Naive thymus-derived CD8-positive, alpha-beta T cell (primary cell): ENCODE measurements around the gene ATG101. TPM values are rescaled to one million over a fixed set of nuclear protein-coding genes. Genes with fewer than 3 reads are reported as not detected.

Source experiments
- ATAC-seq, 2 donors: fragments of 150-1000 bp; cut with Tn5 transposase in 1 of 2; sonication (Bioruptor Pico), chemical (Tn5 transposase) in 1 of 2; 1 replicate in 1 of 2; 2 replicates in 1 of 2; pipeline ENCODE4 v1.10.0; 2021; ENCODE audit warnings: mild to moderate bottlenecking in 2 of 2, moderate library complexity in 2 of 2
- POLR2A ChIA-PET: fragments of 350-600 bp; sonication (Branson Sonifier 250); formaldehyde crosslinking; loops from one replicate; lab custom pipeline; 2021; ENCODE audit warnings: antibody characterized with exemption; lab: Charles Lee
- DNase-seq, 10 donors: peaks; one replicate each; pipeline versions ENCODE4 v3.0.0 to v3.0.0-alpha.2; 2020 to 2022
- H3K27ac Mint-ChIP-seq, 10 donors: one replicate each; pipeline ENCODE4 v1.8.0; 2020 to 2022; ENCODE audit warnings: mild to moderate bottlenecking in 10 of 10, mixed read lengths in 10 of 10, moderate library complexity in 4 of 10, inconsistent platforms in 1 of 10
- H3K27me3 Mint-ChIP-seq, 5 donors: one replicate each; pipeline ENCODE4 v1.8.0; 2021 to 2022; ENCODE audit warnings: mixed read lengths in 5 of 5
- H3K36me3 Mint-ChIP-seq, 3 donors: one replicate each; pipeline ENCODE4 v1.8.0; 2020 to 2022; ENCODE audit warnings: mixed read lengths in 3 of 3, mild to moderate bottlenecking in 2 of 3, inconsistent platforms in 1 of 3
- H3K4me1 Mint-ChIP-seq, 4 donors: one replicate each; pipeline ENCODE4 v1.8.0; 2021 to 2022; ENCODE audit warnings: mixed read lengths in 4 of 4
- H3K4me3 Mint-ChIP-seq, 10 donors: one replicate each; pipeline ENCODE4 v1.8.0; 2020 to 2022; ENCODE audit warnings: mild to moderate bottlenecking in 10 of 10, mixed read lengths in 10 of 10, moderate library complexity in 6 of 10, inconsistent platforms in 1 of 10
- H3K9me3 Mint-ChIP-seq, 9 donors: one replicate each; pipeline ENCODE4 v1.8.0; 2020 to 2022; ENCODE audit warnings: mixed read lengths in 9 of 9, mild to moderate bottlenecking in 3 of 9, inconsistent platforms in 1 of 9, moderate library complexity in 1 of 9
- polyA plus RNA-seq, 3 donors: library from polyadenylated mRNA; unstranded; fragments of 300-500 nt; fragmentation: Illumina TruSeq; gene quantifications; one replicate each; pipeline ENCODE4 v1.2.3, GENCODE V29; 2021
- total RNA-seq, 8 experiments: library from RNA in 2 of 8; stranded (reverse) in 2 of 8; gene quantifications; one replicate each; pipeline ENCODE4 v1.2.3 and lab custom pipeline; 2021 to 2026

ATG101 gene
- total and polyA plus RNA-seq, 5 experiments from 2014 or later: 17.6 to 28.8 (median 19.4) TPM

GRCh38 chr12:52054231-52054832, 15.4 kb upstream of the ATG101 start:
- POLR2A ChIA-PET: no interaction called here
- peak overlapping the region in 4 of 10 donors; percentile 41 to 81 (median 69) for H3K27ac Mint-ChIP-seq
- DNase-seq (no peak), ATAC-seq (no peak)
- H3K36me3 Mint-ChIP-seq: no peaks in the 10 kb centered on the region
- no peaks in the 10 kb centered on the region for H3K9me3 Mint-ChIP-seq
- H3K4me3 Mint-ChIP-seq: peak overlapping the region in 1 of 10 donors; percentile 18
- peaks cover 23 to 42% (median 32%) of the 10 kb centered on the region in 4 donors for H3K4me1 Mint-ChIP-seq
- peaks cover 0 to 5% (median 4%) of the 10 kb centered on the region in 5 donors for H3K27me3 Mint-ChIP-seq

DNA sequence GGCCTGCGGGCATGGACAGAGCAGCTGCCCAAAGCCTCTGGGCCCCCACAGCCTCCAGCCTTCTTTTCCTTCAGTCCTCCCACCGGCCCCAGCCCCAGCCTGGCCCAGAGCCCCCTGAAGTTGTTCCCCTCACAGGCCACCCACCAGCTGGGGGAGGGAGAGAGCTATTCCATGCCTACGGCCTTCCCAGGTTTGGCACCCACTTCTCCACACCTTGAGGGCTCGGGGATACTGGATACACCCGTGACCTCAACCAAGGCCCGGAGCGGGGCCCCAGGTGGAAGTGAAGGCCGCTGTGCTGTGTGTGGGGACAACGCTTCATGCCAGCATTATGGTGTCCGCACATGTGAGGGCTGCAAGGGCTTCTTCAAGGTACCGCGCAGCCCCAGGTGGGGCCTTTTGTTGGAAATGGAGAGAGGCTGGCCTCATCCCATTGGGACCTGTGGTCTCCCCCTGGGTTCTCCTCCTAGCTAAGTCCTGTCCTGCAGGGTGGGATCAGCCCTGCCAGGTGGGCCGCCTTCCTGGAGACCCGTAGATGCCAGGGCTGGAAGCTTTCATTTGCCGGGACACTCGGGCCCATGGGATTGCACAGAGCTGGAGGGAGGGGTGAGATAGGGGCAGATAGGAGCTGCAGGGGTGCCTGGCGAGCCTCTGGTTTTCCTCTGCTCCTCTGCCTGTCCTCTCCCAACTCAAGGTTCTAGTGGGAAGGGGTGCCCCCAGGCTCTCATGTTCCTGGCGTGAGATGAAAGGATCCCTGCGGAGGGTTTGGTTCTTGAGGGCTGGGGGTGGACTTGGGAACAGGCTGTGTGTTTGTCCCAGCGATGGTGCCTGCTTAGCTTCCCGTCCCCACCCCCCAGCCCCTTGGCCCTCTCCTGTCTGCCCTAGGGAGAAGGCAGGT, 14.7 kb upstream of the ATG101 start:
- ATAC-seq (no peak), DNase-seq (no peak)
- Mint-ChIP-seq H3K27ac (peak overlapping the region in 2 of 10 donors; percentile 52 to 63), H3K9me3 (no peaks in the 10 kb centered on the region), H3K36me3 (no peaks in the 10 kb centered on the region), H3K27me3 (no peaks in the 10 kb centered on the region), H3K4me1 (peaks cover 15 to 34% (median 25%) of the 10 kb centered on the region in 4 donors), H3K4me3 (peak overlapping the region in 2 of 10 donors; percentile 18 to 25)
- POLR2A ChIA-PET: no interaction called here

DNA sequence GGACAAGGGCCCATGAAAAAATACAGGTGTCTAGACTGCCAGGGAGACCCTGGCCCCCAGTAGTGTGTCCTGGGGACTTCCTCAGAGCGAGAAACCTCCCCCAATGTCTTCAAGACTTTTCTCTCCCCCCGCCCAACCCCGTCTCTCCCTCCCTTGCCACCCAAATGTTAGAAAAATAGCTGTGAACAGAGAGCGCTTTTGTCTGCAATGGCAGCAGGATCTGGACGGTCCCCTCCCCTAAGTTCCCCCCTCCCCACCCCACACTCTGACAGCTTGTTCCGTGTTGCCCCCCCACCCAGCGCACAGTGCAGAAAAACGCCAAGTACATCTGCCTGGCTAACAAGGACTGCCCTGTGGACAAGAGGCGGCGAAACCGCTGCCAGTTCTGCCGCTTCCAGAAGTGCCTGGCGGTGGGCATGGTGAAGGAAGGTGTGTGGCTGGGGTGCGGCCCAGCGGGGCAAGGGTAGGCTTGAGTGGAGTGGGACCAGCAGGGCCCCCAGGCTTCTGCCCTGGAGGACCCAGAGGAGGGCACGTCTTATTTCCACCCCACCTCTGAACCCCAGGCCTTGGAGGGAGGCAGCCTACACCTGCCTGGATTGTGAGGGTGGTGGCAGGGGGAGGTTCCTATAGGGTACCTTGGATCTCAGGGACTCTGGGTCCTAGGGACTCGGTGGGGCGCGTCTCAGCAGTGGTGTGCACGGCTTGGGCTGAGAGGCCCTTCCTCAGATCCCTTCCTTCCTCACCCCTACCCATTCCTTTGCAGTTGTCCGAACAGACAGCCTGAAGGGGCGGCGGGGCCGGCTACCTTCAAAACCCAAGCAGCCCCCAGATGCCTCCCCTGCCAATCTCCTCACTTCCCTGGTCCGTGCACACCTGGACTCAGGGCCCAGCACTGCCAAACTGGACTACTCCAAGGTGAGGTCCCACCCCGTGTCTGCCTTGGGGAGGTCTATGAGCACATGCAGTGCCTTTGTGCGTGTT, 13.8 kb upstream of the ATG101 start:
- no peaks in the 10 kb centered on the region for H3K9me3 Mint-ChIP-seq
- POLR2A ChIA-PET: interaction anchor here (1.3 to 1.4 kb wide), 2 partner anchors 13 to 24 kb away, joined by 3 to 5 read pairs; partner anchors contain the start of gene ATG101
- H3K27ac Mint-ChIP-seq: no peak overlapping the region

GRCh38 chr12:52056801-52057637, 12.8 kb upstream of the ATG101 start:
- Mint-ChIP-seq H3K36me3 (no peaks in the 10 kb centered on the region), H3K27me3 (no peaks in the 10 kb centered on the region), H3K4me3 (no peak overlapping the region), H3K27ac (peak overlapping the region in 3 of 10 donors; percentile 9 to 50 (median 22)), H3K9me3 (no peaks in the 10 kb centered on the region), H3K4me1 (peaks cover 5 to 16% (median 12%) of the 10 kb centered on the region in 4 donors)
- POLR2A ChIA-PET: interaction anchor here (1.3 to 1.4 kb wide), 2 partner anchors 12 to 25 kb away, joined by 3 to 5 read pairs; partner anchors contain the start of gene ATG101
- DNase-seq (peak in 1 of 10 donors; percentile 18), ATAC-seq (no peak)

More for the DNA sequence above, 13.8 kb upstream of the ATG101 start:
- Mint-ChIP-seq H3K4me1 (peaks cover 12 to 26% (median 20%) of the 10 kb centered on the region in 4 donors), H3K27me3 (no peaks in the 10 kb centered on the region), H3K4me3 (no peak overlapping the region), H3K36me3 (no peaks in the 10 kb centered on the region)
- DNase-seq (peak in 1 of 10 donors; percentile 33), ATAC-seq (no peak)

GRCh38 chr12:52057638-52058576, 11.9 kb upstream of the ATG101 start:
- DNase-seq: no peak
- Mint-ChIP-seq H3K9me3 (no peaks in the 10 kb centered on the region), H3K4me3 (no peak overlapping the region), H3K36me3 (no peaks in the 10 kb centered on the region), H3K27ac (peak overlapping the region in 1 of 10 donors; percentile 4), H3K27me3 (no peaks in the 10 kb centered on the region), H3K4me1 (peaks cover 3 to 7% (median 4%) of the 10 kb centered on the region in 4 donors)
- ATAC-seq: no peak
- POLR2A ChIA-PET: interaction anchor here (1.4 kb wide), 1 partner anchor 25 kb away, joined by 5 read pairs; no protein-coding TSS in a partner anchor

DNA sequence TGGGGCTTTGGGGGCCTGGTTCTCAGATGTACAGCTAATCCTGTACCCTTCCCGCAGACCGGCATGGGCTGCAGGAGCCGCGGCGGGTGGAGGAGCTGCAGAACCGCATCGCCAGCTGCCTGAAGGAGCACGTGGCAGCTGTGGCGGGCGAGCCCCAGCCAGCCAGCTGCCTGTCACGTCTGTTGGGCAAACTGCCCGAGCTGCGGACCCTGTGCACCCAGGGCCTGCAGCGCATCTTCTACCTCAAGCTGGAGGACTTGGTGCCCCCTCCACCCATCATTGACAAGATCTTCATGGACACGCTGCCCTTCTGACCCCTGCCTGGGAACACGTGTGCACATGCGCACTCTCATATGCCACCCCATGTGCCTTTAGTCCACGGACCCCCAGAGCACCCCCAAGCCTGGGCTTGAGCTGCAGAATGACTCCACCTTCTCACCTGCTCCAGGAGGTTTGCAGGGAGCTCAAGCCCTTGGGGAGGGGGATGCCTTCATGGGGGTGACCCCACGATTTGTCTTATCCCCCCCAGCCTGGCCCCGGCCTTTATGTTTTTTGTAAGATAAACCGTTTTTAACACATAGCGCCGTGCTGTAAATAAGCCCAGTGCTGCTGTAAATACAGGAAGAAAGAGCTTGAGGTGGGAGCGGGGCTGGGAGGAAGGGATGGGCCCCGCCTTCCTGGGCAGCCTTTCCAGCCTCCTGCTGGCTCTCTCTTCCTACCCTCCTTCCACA, 11.0 kb upstream of the ATG101 start:
- Mint-ChIP-seq H3K27ac (peak overlapping the region in 4 of 10 donors; percentile 4 to 48 (median 33)), H3K4me1 (peaks cover 0 to 3% (median under 1%) of the 10 kb centered on the region in 4 donors), H3K36me3 (no peaks in the 10 kb centered on the region), H3K4me3 (no peak overlapping the region), H3K9me3 (no peaks in the 10 kb centered on the region), H3K27me3 (no peaks in the 10 kb centered on the region)
- DNase-seq (peak in 1 of 10 donors; percentile 31), ATAC-seq (no peak)
- POLR2A ChIA-PET: interaction anchor here (1.9 to 2.9 kb wide), 2 partner anchors 9 to 12 kb away, joined by 9 to 13 read pairs; partner anchors contain the start of gene ATG101

DNA sequence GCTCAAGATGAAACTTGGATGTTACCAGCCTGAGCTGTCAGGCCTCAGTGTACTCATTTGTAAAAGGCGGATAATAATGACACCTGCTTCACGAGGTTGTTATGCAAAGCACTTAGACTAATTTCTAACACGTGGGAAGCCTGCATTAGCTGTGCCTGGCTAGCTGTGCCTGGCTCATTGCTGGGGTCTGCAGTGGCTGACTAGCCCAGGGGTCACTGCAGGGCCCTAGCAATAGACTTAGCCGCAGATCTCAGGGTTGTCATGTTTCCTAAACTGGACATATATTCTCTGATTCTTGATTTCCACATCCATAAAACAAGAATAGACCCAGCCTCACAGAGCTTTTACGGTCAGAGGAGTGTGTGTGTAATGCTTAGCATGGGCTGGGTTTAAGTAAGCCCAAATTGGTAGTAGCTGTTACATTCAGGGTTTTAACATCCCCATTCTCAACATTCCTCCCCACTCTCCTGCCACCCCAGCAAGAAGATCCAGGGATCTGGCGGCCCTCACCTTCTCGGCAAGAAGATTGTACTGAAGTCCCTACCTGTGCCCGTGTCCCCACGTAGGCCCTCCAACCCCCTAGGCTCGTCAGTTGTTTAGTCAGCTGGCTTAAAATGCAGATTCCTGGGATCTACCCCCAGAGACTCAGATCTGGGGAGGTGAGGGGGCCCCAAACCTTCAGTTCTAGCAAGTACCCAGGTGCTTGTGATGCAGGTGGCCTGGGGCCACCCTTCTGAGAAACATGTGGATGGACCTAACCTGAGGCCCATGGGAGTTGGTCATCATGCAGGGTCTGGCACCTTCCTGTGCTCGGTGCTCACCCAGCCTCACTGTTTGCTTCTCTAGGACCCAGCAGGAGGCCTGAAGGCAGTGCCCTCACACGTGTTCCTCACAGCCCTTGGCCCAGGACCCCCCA, 9.9 kb upstream of the ATG101 start:
- peak in 1 of 10 donors; percentile 18 for DNase-seq
- H3K9me3 Mint-ChIP-seq: no peaks in the 10 kb centered on the region
- no peaks in the 10 kb centered on the region for H3K27me3 Mint-ChIP-seq
- H3K27ac Mint-ChIP-seq: peak overlapping the region in 1 of 10 donors; percentile 24
- POLR2A ChIA-PET: interaction anchor here (0.9 to 2.9 kb wide), 3 partner anchors 8 to 13 kb away, joined by 3 to 13 read pairs (median 9); partner anchors contain the start of gene ATG101
- ATAC-seq: peak in 1 of 2 donors; percentile 24
- H3K36me3 Mint-ChIP-seq: no peaks in the 10 kb centered on the region
- peaks cover 0 to 6% (median 0%) of the 10 kb centered on the region in 4 donors for H3K4me1 Mint-ChIP-seq
- H3K4me3 Mint-ChIP-seq: no peak overlapping the region

GRCh38 chr12:52060498-52061177, 9.1 kb upstream of the ATG101 start:
- peaks cover 0 to 6% (median 0%) of the 10 kb centered on the region in 4 donors for H3K4me1 Mint-ChIP-seq
- ATAC-seq: peak in 1 of 2 donors; percentile 12
- POLR2A ChIA-PET: interaction anchor here (0.8 to 2.9 kb wide), 4 partner anchors 9 to 35 kb away, joined by 3 to 13 read pairs (median 4); partner anchors contain the start of genes ATG101 and NR4A1
- no peaks in the 10 kb centered on the region for H3K36me3 Mint-ChIP-seq
- H3K4me3 Mint-ChIP-seq: no peak overlapping the region
- H3K27ac Mint-ChIP-seq: no peak overlapping the region
- DNase-seq: no peak
- H3K9me3 Mint-ChIP-seq: no peaks in the 10 kb centered on the region
- no peaks in the 10 kb centered on the region for H3K27me3 Mint-ChIP-seq
